ENCODE data around the gene CHFR.

- TF ChIP-seq CTCF (IDR thresholded peaks at IDR 0.05) = no peak
- TF ChIP-seq POLR2A (IDR thresholded peaks at IDR 0.05) = no peak
Observed at GRCh38 chr12:132825861-132826260, 61.5 kb downstream of the CHFR start.

All from uterus (tissue), 2 donors.